Measurements from ENCODE around the gene ATP11C.

Gene ATP11C

GRCh38 chrX:139758250-139758649 lies 174.6 kb downstream of the ATP11C start:
- H3K9ac ChIP-seq (ENCODE audit: low read depth in 1 of 2, low read length in 2 of 2) = no peak overlapping the region
- peaks cover 0 to 2% of the 10 kb centered on the region in 2 donors for H3K36me3 ChIP-seq (ENCODE audit: control insufficient read depth in 1 of 2, insufficient read depth in 2 of 2, low read length in 2 of 2)
- no peaks in the 10 kb centered on the region for H3K4me1 ChIP-seq (ENCODE audit: control insufficient read depth in 1 of 2, insufficient read depth in 2 of 2, low read length in 2 of 2)
- H3K27ac ChIP-seq (ENCODE audit: low read depth, low read length) = no peak overlapping the region
- H3K4me3 ChIP-seq (ENCODE audit: low read depth in 1 of 2, low read length in 2 of 2) = no peak overlapping the region
- peaks cover 0 to 8% of the 10 kb centered on the region in 2 donors for H3K9me3 ChIP-seq (ENCODE audit: control insufficient read depth in 1 of 2, low read length in 2 of 2)
- no peaks in the 10 kb centered on the region for H3K27me3 ChIP-seq (ENCODE audit: control insufficient read depth in 1 of 2, insufficient read depth in 2 of 2, low read length in 2 of 2)

GRCh38 chrX:139751053-139751452 lies 181.8 kb downstream of the ATP11C start:
- H3K27ac ChIP-seq (ENCODE audit: low read depth, low read length) = no peak overlapping the region
- H3K27me3 ChIP-seq (ENCODE audit: control insufficient read depth in 1 of 2, insufficient read depth in 2 of 2, low read length in 2 of 2) = no peaks in the 10 kb centered on the region
- H3K4me3 ChIP-seq (ENCODE audit: low read depth in 1 of 2, low read length in 2 of 2) = no peak overlapping the region
- H3K9ac ChIP-seq (ENCODE audit: low read depth in 1 of 2, low read length in 2 of 2) = no peak overlapping the region
- peaks cover 0 to 8% of the 10 kb centered on the region in 2 donors for H3K9me3 ChIP-seq (ENCODE audit: control insufficient read depth in 1 of 2, low read length in 2 of 2)
- H3K36me3 ChIP-seq (ENCODE audit: control insufficient read depth in 1 of 2, insufficient read depth in 2 of 2, low read length in 2 of 2) = peaks cover 0 to 7% of the 10 kb centered on the region in 2 donors
- H3K4me1 ChIP-seq (ENCODE audit: control insufficient read depth in 1 of 2, insufficient read depth in 2 of 2, low read length in 2 of 2) = no peaks in the 10 kb centered on the region

- Histone ChIP-seq H3K4me1 (ENCODE audit: control insufficient read depth in 1 of 2, insufficient read depth in 2 of 2, low read length in 2 of 2) (no peaks in the 10 kb centered on the region), H3K27me3 (ENCODE audit: control insufficient read depth in 1 of 2, insufficient read depth in 2 of 2, low read length in 2 of 2) (no peaks in the 10 kb centered on the region), H3K9me3 (ENCODE audit: control insufficient read depth in 1 of 2, low read length in 2 of 2) (peaks cover 0 to 8% of the 10 kb centered on the region in 2 donors), H3K9ac (ENCODE audit: low read depth in 1 of 2, low read length in 2 of 2) (no peak overlapping the region), H3K36me3 (ENCODE audit: control insufficient read depth in 1 of 2, insufficient read depth in 2 of 2, low read length in 2 of 2) (peaks cover 0 to 5% of the 10 kb centered on the region in 2 donors), H3K27ac (ENCODE audit: low read depth, low read length) (no peak overlapping the region), H3K4me3 (ENCODE audit: low read depth in 1 of 2, low read length in 2 of 2) (no peak overlapping the region)
Measured at GRCh38 chrX:139750390-139750789, 182.5 kb downstream of the ATP11C start.

- H3K36me3 ChIP-seq (ENCODE audit: control insufficient read depth in 1 of 2, insufficient read depth in 2 of 2, low read length in 2 of 2) = peaks cover 0 to 5% of the 10 kb centered on the region in 2 donors
- H3K4me3 ChIP-seq (ENCODE audit: low read depth in 1 of 2, low read length in 2 of 2) = no peak overlapping the region
- H3K9ac ChIP-seq (ENCODE audit: low read depth in 1 of 2, low read length in 2 of 2) = no peak overlapping the region
- H3K9me3 ChIP-seq (ENCODE audit: control insufficient read depth in 1 of 2, low read length in 2 of 2) = no peaks in the 10 kb centered on the region
- no peaks in the 10 kb centered on the region for H3K4me1 ChIP-seq (ENCODE audit: control insufficient read depth in 1 of 2, insufficient read depth in 2 of 2, low read length in 2 of 2)
- no peaks in the 10 kb centered on the region for H3K27me3 ChIP-seq (ENCODE audit: control insufficient read depth in 1 of 2, insufficient read depth in 2 of 2, low read length in 2 of 2)
- no peak overlapping the region for H3K27ac ChIP-seq (ENCODE audit: low read depth, low read length)
Measured at GRCh38 chrX:139739138-139739537, 193.7 kb downstream of the ATP11C start.

- Histone ChIP-seq H3K27ac (ENCODE audit: low read depth, low read length) (no peak overlapping the region), H3K4me1 (ENCODE audit: control insufficient read depth in 1 of 2, insufficient read depth in 2 of 2, low read length in 2 of 2) (no peaks in the 10 kb centered on the region), H3K27me3 (ENCODE audit: control insufficient read depth in 1 of 2, insufficient read depth in 2 of 2, low read length in 2 of 2) (no peaks in the 10 kb centered on the region), H3K9ac (ENCODE audit: low read depth in 1 of 2, low read length in 2 of 2) (no peak overlapping the region), H3K4me3 (ENCODE audit: low read depth in 1 of 2, low read length in 2 of 2) (no peak overlapping the region), H3K36me3 (ENCODE audit: control insufficient read depth in 1 of 2, insufficient read depth in 2 of 2, low read length in 2 of 2) (peaks cover 0 to 5% of the 10 kb centered on the region in 2 donors), H3K9me3 (ENCODE audit: control insufficient read depth in 1 of 2, low read length in 2 of 2) (no peaks in the 10 kb centered on the region)
Measured at GRCh38 chrX:139738581-139738980, 194.3 kb downstream of the ATP11C start.

- Histone ChIP-seq H3K27me3 (ENCODE audit: control insufficient read depth in 1 of 2, insufficient read depth in 2 of 2, low read length in 2 of 2) (no peaks in the 10 kb centered on the region), H3K4me3 (ENCODE audit: low read depth in 1 of 2, low read length in 2 of 2) (no peak overlapping the region), H3K27ac (ENCODE audit: low read depth, low read length) (no peak overlapping the region)
Measured at GRCh38 chrX:139736151-139736550, 196.7 kb downstream of the ATP11C start.

GRCh38 chrX:139734996-139735395 lies 197.9 kb downstream of the ATP11C start:
- H3K4me1 ChIP-seq (ENCODE audit: control insufficient read depth in 1 of 2, insufficient read depth in 2 of 2, low read length in 2 of 2) = no peaks in the 10 kb centered on the region
- no peak overlapping the region for H3K9ac ChIP-seq (ENCODE audit: low read depth in 1 of 2, low read length in 2 of 2)
- peaks cover 0 to 5% of the 10 kb centered on the region in 2 donors for H3K36me3 ChIP-seq (ENCODE audit: control insufficient read depth in 1 of 2, insufficient read depth in 2 of 2, low read length in 2 of 2)
- no peaks in the 10 kb centered on the region for H3K27me3 ChIP-seq (ENCODE audit: control insufficient read depth in 1 of 2, insufficient read depth in 2 of 2, low read length in 2 of 2)
- no peaks in the 10 kb centered on the region for H3K9me3 ChIP-seq (ENCODE audit: control insufficient read depth in 1 of 2, low read length in 2 of 2)
- no peak overlapping the region for H3K4me3 ChIP-seq (ENCODE audit: low read depth in 1 of 2, low read length in 2 of 2)
- H3K27ac ChIP-seq (ENCODE audit: low read depth, low read length) = no peak overlapping the region

More at GRCh38 chrX:139736151-139736550, 196.7 kb downstream of the ATP11C start:
- Histone ChIP-seq H3K36me3 (ENCODE audit: control insufficient read depth in 1 of 2, insufficient read depth in 2 of 2, low read length in 2 of 2) (peaks cover 0 to 5% of the 10 kb centered on the region in 2 donors), H3K9me3 (ENCODE audit: control insufficient read depth in 1 of 2, low read length in 2 of 2) (no peaks in the 10 kb centered on the region), H3K9ac (ENCODE audit: low read depth in 1 of 2, low read length in 2 of 2) (no peak overlapping the region), H3K4me1 (ENCODE audit: control insufficient read depth in 1 of 2, insufficient read depth in 2 of 2, low read length in 2 of 2) (no peaks in the 10 kb centered on the region)

- H3K27ac ChIP-seq (ENCODE audit: low read depth, low read length) = no peak overlapping the region
- H3K9me3 ChIP-seq (ENCODE audit: control insufficient read depth in 1 of 2, low read length in 2 of 2) = no peaks in the 10 kb centered on the region
- H3K4me3 ChIP-seq (ENCODE audit: low read depth in 1 of 2, low read length in 2 of 2) = no peak overlapping the region
- no peaks in the 10 kb centered on the region for H3K36me3 ChIP-seq (ENCODE audit: control insufficient read depth in 1 of 2, insufficient read depth in 2 of 2, low read length in 2 of 2)
- no peak overlapping the region for H3K9ac ChIP-seq (ENCODE audit: low read depth in 1 of 2, low read length in 2 of 2)
- no peaks in the 10 kb centered on the region for H3K4me1 ChIP-seq (ENCODE audit: control insufficient read depth in 1 of 2, insufficient read depth in 2 of 2, low read length in 2 of 2)
- H3K27me3 ChIP-seq (ENCODE audit: control insufficient read depth in 1 of 2, insufficient read depth in 2 of 2, low read length in 2 of 2) = no peaks in the 10 kb centered on the region
Measured at GRCh38 chrX:139725720-139726119, 207.1 kb downstream of the ATP11C start.

GRCh38 chrX:139724626-139725025 lies 208.2 kb downstream of the ATP11C start:
- no peak overlapping the region for H3K27ac ChIP-seq (ENCODE audit: low read depth, low read length)
- no peak overlapping the region for H3K4me3 ChIP-seq (ENCODE audit: low read depth in 1 of 2, low read length in 2 of 2)
- no peaks in the 10 kb centered on the region for H3K4me1 ChIP-seq (ENCODE audit: control insufficient read depth in 1 of 2, insufficient read depth in 2 of 2, low read length in 2 of 2)
- H3K36me3 ChIP-seq (ENCODE audit: control insufficient read depth in 1 of 2, insufficient read depth in 2 of 2, low read length in 2 of 2) = no peaks in the 10 kb centered on the region
- no peaks in the 10 kb centered on the region for H3K9me3 ChIP-seq (ENCODE audit: control insufficient read depth in 1 of 2, low read length in 2 of 2)
- no peak overlapping the region for H3K9ac ChIP-seq (ENCODE audit: low read depth in 1 of 2, low read length in 2 of 2)
- no peaks in the 10 kb centered on the region for H3K27me3 ChIP-seq (ENCODE audit: control insufficient read depth in 1 of 2, insufficient read depth in 2 of 2, low read length in 2 of 2)

- Histone ChIP-seq H3K4me1 (ENCODE audit: control insufficient read depth in 1 of 2, insufficient read depth in 2 of 2, low read length in 2 of 2) (no peaks in the 10 kb centered on the region), H3K36me3 (ENCODE audit: control insufficient read depth in 1 of 2, insufficient read depth in 2 of 2, low read length in 2 of 2) (no peaks in the 10 kb centered on the region), H3K9me3 (ENCODE audit: control insufficient read depth in 1 of 2, low read length in 2 of 2) (no peaks in the 10 kb centered on the region), H3K4me3 (ENCODE audit: low read depth in 1 of 2, low read length in 2 of 2) (no peak overlapping the region), H3K9ac (ENCODE audit: low read depth in 1 of 2, low read length in 2 of 2) (no peak overlapping the region), H3K27ac (ENCODE audit: low read depth, low read length) (no peak overlapping the region), H3K27me3 (ENCODE audit: control insufficient read depth in 1 of 2, insufficient read depth in 2 of 2, low read length in 2 of 2) (no peaks in the 10 kb centered on the region)
Measured at GRCh38 chrX:139720979-139721378, 211.9 kb downstream of the ATP11C start.

GRCh38 chrX:139720136-139720535 lies 212.7 kb downstream of the ATP11C start:
- no peaks in the 10 kb centered on the region for H3K36me3 ChIP-seq (ENCODE audit: control insufficient read depth in 1 of 2, insufficient read depth in 2 of 2, low read length in 2 of 2)
- no peaks in the 10 kb centered on the region for H3K27me3 ChIP-seq (ENCODE audit: control insufficient read depth in 1 of 2, insufficient read depth in 2 of 2, low read length in 2 of 2)
- no peak overlapping the region for H3K4me3 ChIP-seq (ENCODE audit: low read depth in 1 of 2, low read length in 2 of 2)
- no peaks in the 10 kb centered on the region for H3K4me1 ChIP-seq (ENCODE audit: control insufficient read depth in 1 of 2, insufficient read depth in 2 of 2, low read length in 2 of 2)
- no peaks in the 10 kb centered on the region for H3K9me3 ChIP-seq (ENCODE audit: control insufficient read depth in 1 of 2, low read length in 2 of 2)
- H3K9ac ChIP-seq (ENCODE audit: low read depth in 1 of 2, low read length in 2 of 2) = no peak overlapping the region
- H3K27ac ChIP-seq (ENCODE audit: low read depth, low read length) = no peak overlapping the region

Measured in duodenal mucosa (tissue), 2 donors.